PFSK-1 (cell line): ENCODE measurements around the gene MBNL1.

Experiments
- FOXP2 ChIP-seq: optimal IDR thresholded peaks from 2 replicates; pipeline ENCODE3; 2011; ENCODE audit warnings: borderline replicate concordance, control low read depth, inconsistent platforms; ENCODE audit not compliant: insufficient read depth; ENCODE audit errors: extremely low read length, extremely low read depth
- POLR2AphosphoS5 ChIP-seq: IDR thresholded peaks from 2 replicates; pipeline ENCODE4 v1.6.1; 2012; ENCODE audit warnings: low read depth, mild to moderate bottlenecking, control low read depth, low read length, moderate library complexity
- SIN3A ChIP-seq: IDR thresholded peaks from 2 replicates; pipeline ENCODE4 v1.6.1; 2012; ENCODE audit warnings: mild to moderate bottlenecking, low read length, moderate library complexity, borderline replicate concordance; ENCODE audit not compliant: insufficient read depth
- TAF1 ChIP-seq: IDR thresholded peaks from 2 replicates; pipeline ENCODE4 v1.6.1; 2012; ENCODE audit warnings: low read length, control low read depth, borderline replicate concordance; ENCODE audit not compliant: insufficient read depth
- TF ChIP-seq, protein P1 (sequence below), 2 experiments: IDR thresholded peaks; 2 replicates each; pipeline versions ENCODE4 v1.6.1 to v1.8.0; 2011 to 2012; ENCODE audit warnings: low read depth in 2 of 2, low read length in 2 of 2, control low read depth in 1 of 2, inconsistent platforms in 1 of 2, mild to moderate bottlenecking in 1 of 2, moderate library complexity in 1 of 2; ENCODE audit not compliant: insufficient read depth in 1 of 2

DNA sequence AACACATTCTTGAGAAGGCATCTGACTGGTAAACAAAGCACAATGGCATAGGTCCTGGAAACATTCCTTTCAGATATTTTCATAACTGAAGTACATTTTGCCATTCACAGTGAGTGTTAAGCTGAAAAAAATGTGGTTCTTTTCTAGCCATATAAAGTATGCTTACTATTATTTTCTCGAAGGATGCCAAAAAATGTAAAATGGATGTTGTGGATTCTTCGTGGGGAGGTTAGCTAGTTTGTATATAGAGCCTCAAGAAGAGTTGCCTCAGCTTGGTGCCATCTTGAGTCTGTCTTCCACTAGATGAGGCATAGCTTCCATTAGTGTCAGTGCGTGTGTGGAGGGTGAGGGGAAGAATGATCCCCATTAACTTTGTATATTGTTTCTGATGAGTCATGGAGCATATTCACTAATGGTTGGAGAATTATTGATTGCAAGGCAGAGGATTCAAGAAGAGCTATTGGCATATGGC lies 4.1 kb downstream of the MBNL1 start:
- TF ChIP-seq TAF1 (no peak), POLR2AphosphoS5 (no peak), SIN3A (no peak), FOXP2 (no peak)
- TF ChIP-seq, protein P1, sequence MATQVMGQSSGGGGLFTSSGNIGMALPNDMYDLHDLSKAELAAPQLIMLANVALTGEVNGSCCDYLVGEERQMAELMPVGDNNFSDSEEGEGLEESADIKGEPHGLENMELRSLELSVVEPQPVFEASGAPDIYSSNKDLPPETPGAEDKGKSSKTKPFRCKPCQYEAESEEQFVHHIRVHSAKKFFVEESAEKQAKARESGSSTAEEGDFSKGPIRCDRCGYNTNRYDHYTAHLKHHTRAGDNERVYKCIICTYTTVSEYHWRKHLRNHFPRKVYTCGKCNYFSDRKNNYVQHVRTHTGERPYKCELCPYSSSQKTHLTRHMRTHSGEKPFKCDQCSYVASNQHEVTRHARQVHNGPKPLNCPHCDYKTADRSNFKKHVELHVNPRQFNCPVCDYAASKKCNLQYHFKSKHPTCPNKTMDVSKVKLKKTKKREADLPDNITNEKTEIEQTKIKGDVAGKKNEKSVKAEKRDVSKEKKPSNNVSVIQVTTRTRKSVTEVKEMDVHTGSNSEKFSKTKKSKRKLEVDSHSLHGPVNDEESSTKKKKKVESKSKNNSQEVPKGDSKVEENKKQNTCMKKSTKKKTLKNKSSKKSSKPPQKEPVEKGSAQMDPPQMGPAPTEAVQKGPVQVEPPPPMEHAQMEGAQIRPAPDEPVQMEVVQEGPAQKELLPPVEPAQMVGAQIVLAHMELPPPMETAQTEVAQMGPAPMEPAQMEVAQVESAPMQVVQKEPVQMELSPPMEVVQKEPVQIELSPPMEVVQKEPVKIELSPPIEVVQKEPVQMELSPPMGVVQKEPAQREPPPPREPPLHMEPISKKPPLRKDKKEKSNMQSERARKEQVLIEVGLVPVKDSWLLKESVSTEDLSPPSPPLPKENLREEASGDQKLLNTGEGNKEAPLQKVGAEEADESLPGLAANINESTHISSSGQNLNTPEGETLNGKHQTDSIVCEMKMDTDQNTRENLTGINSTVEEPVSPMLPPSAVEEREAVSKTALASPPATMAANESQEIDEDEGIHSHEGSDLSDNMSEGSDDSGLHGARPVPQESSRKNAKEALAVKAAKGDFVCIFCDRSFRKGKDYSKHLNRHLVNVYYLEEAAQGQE (IDR thresholded peaks at IDR 0.05; ENCODE audit: insufficient read depth in 1 of 2, low read depth in 2 of 2, low read length in 2 of 2), result no peak
